K562 (cell line): ENCODE results near the gene YPEL1. TPM values are rescaled to one million over a fixed set of nuclear protein-coding genes. Genes with fewer than 3 reads are reported as not detected.

Experiments used
- ATAC-seq: fragments of 200-7000 bp; cut with Tn5 transposase; 3 replicates; pipeline ENCODE4 v1.9.1; 2020; ENCODE audit warnings: moderate library complexity
- BruUV-seq: library from RNA; stranded (reverse); fragments of 400-500 nt; replicated peaks from 2 replicates; lab custom pipeline; 2021; lab: Mats Ljungman, UMichigan
- CTCF ChIA-PET: fragments of 300-600 bp; formaldehyde crosslinking; extraction: SDS; loops from one replicate; lab custom pipeline; 2021; ENCODE audit warnings: low intra/inter-chr PET ratio; lab: Yijun Ruan, JAX
- POLR2A ChIA-PET: fragments of 300-600, 350-650 bp; sonication (Branson Sonifier 250); formaldehyde crosslinking; extraction: SDS; loops from one replicate; lab custom pipeline; 2021; ENCODE audit warnings: antibody characterized with exemption, inconsistent platforms; lab: Yijun Ruan, JAX
- DNase-seq, 4 experiments: peaks; one replicate each; pipeline versions ENCODE4 v3.0.0 to v3.0.0-alpha.2; 2011 to 2018; ENCODE audit warnings: low spot score in 3 of 4, mixed read lengths in 3 of 4; ENCODE audit errors: extremely low read depth in 1 of 4
- FAIRE-seq: peaks from 2 replicates; lab custom pipeline; 2011; peaks lifted over from hg19 to GRCh38; lab: Jason Lieb, UNC
- H2AFZ ChIP-seq: 2 replicates; pipeline ENCODE4 v1.6.0; 2011; ENCODE audit warnings: low read depth, low read length, control low read depth, inconsistent platforms
- H3K27ac ChIP-seq: fragments of 200-600 bp; 3 replicates; pipeline ENCODE4 v1.8.0; 2011; ENCODE audit warnings: low read depth, mild to moderate bottlenecking, control low read depth, inconsistent platforms, low read length, moderate library complexity, mixed read lengths; ENCODE audit errors: extremely low read depth
- H3K27me3 ChIP-seq, 2 experiments: fragments of 300-600 bp in 1 of 2; 2 replicates in 1 of 2; 3 replicates in 1 of 2; pipeline versions ENCODE4 v1.6.0 to v1.8.0; 2011; ENCODE audit warnings: inconsistent platforms in 2 of 2, low read length in 2 of 2, mild to moderate bottlenecking in 1 of 2, mixed read lengths in 1 of 2, moderate library complexity in 1 of 2; ENCODE audit not compliant: control insufficient read depth in 2 of 2, insufficient read depth in 2 of 2
- H3K36me3 ChIP-seq: fragments of 300-600 bp; 3 replicates; pipeline ENCODE4 v1.8.0; 2011; ENCODE audit warnings: mild to moderate bottlenecking, low read length, inconsistent platforms; ENCODE audit not compliant: control insufficient read depth, insufficient read depth
- H3K4me1 ChIP-seq, 2 experiments: fragments of 200-600 bp in 1 of 2; replicated peaks in 1 of 2; 2 replicates in 1 of 2; 3 replicates in 1 of 2; pipeline versions ENCODE4 v1.5.1 to v1.8.0; 2011; ENCODE audit warnings: inconsistent platforms in 2 of 2, low read length in 2 of 2, mild to moderate bottlenecking in 1 of 2, mixed read lengths in 1 of 2, moderate library complexity in 1 of 2; ENCODE audit not compliant: control insufficient read depth in 2 of 2, insufficient read depth in 2 of 2
- H3K4me2 ChIP-seq: 2 replicates; pipeline ENCODE4 v1.6.1; 2011; ENCODE audit warnings: low read length, control low read depth, inconsistent platforms, mixed read lengths; ENCODE audit not compliant: insufficient read depth
- H3K4me3 ChIP-seq: fragments of 200-600 bp; sonication (generic), shearing (Covaris generic); 2 replicates; pipeline ENCODE4 v1.5.1; 2016; ENCODE audit warnings: control low read depth, inconsistent platforms
- H3K79me2 ChIP-seq: fragments of 200-600 bp; 3 replicates; pipeline ENCODE4 v1.8.0; 2011; ENCODE audit warnings: low read length, inconsistent platforms; ENCODE audit not compliant: control insufficient read depth, insufficient read depth
- H3K9ac ChIP-seq, 2 experiments: 2 replicates each; pipeline versions ENCODE4 v1.6.0 to v1.6.1; 2011; ENCODE audit warnings: low read depth in 2 of 2, low read length in 2 of 2, control low read depth in 1 of 2, inconsistent platforms in 1 of 2, mild to moderate bottlenecking in 1 of 2, mixed read lengths in 1 of 2; ENCODE audit not compliant: insufficient read depth in 1 of 2
- H3K9me1 ChIP-seq: one replicate; pipeline ENCODE4 v1.6.0; 2011; ENCODE audit warnings: inconsistent platforms, mild to moderate bottlenecking, low read length, moderate library complexity; ENCODE audit not compliant: control insufficient read depth, insufficient read depth
- H3K9me3 ChIP-seq: replicated peaks from 2 replicates; pipeline ENCODE4 v1.5.1; 2011; ENCODE audit warnings: low read depth, low read length, inconsistent platforms; ENCODE audit not compliant: control insufficient read depth, insufficient read depth
- H4K20me1 ChIP-seq: replicated peaks from 2 replicates; pipeline ENCODE4 v1.6.1; 2011; ENCODE audit warnings: low read length, inconsistent platforms, mixed read lengths; ENCODE audit not compliant: control insufficient read depth, insufficient read depth
- BRD9 ChIP-seq: fragments of 450-650 bp; IDR thresholded peaks from 2 replicates; pipeline ENCODE4 v1.6.1; 2018; ENCODE audit warnings: low read depth; ENCODE audit not compliant: partially characterized antibody
- ETV6 ChIP-seq, 3 experiments: fragments of 150-350 bp in 1 of 3; sonication (generic) in 1 of 3; formaldehyde crosslinking in 1 of 3; IDR thresholded peaks; 2 replicates each; pipeline versions ENCODE4 v1.6.1 to v1.8.0; 2014 to 2022; ENCODE audit warnings: borderline replicate concordance in 2 of 3, low read depth in 2 of 3, antibody characterized with exemption in 1 of 3, low read length in 1 of 3, mild to moderate bottlenecking in 1 of 3, missing genetic modification reagents in 1 of 3
- JUN ChIP-seq, 2 experiments: sonication (generic) in 1 of 2; formaldehyde crosslinking in 1 of 2; IDR thresholded peaks; 2 replicates each; pipeline versions ENCODE4 v1.6.1 to v1.8.0; 2012 to 2022; ENCODE audit warnings: borderline replicate concordance in 2 of 2, mild to moderate bottlenecking in 2 of 2, improper control_type of control experiment in 1 of 2, low read depth in 1 of 2, low read length in 1 of 2, missing genetic modification reagents in 1 of 2
- JUND ChIP-seq, 2 experiments: IDR thresholded peaks; 2 replicates in 1 of 2; 3 replicates in 1 of 2; pipeline ENCODE4 v1.6.1; 2011; ENCODE audit warnings: borderline replicate concordance in 2 of 2, low read depth in 2 of 2, low read length in 2 of 2, improper control_type of control experiment in 1 of 2, missing biosample characterization in 1 of 2, missing genetic modification characterization in 1 of 2, missing genetic modification reagents in 1 of 2
- NFIX ChIP-seq: fragments of 250-450 bp; sonication (Bioruptor Pico); IDR thresholded peaks from 2 replicates; pipeline ENCODE4 v1.4.0; 2020; ENCODE audit warnings: low read depth, mild to moderate bottlenecking, moderate library complexity
- NR2C1 ChIP-seq, 2 experiments: fragments of 450-650 bp; IDR thresholded peaks; 2 replicates each; pipeline ENCODE4 v1.6.1; 2017; ENCODE audit warnings: mild to moderate bottlenecking in 2 of 2, antibody characterized with exemption in 1 of 2, inconsistent platforms in 1 of 2, missing compliant biosample characterization in 1 of 2, missing genetic modification characterization in 1 of 2
- POLR2AphosphoS2 ChIP-seq: IDR thresholded peaks from 2 replicates; pipeline ENCODE4 v1.6.1; 2012; ENCODE audit warnings: low read length, improper control_type of control experiment
- POU5F1 ChIP-seq: fragments of 150-350 bp; IDR thresholded peaks from 2 replicates; pipeline ENCODE4 v1.6.1; 2014; ENCODE audit warnings: borderline replicate concordance, low read length, low read depth, mild to moderate bottlenecking; ENCODE audit not compliant: partially characterized antibody
- SPI1 ChIP-seq: IDR thresholded peaks from 2 replicates; pipeline ENCODE4 v1.6.1; 2011; ENCODE audit warnings: low read depth, low read length, control low read depth, borderline replicate concordance
- ZC3H11A ChIP-seq: IDR thresholded peaks from 2 replicates; pipeline ENCODE4 v1.6.1; 2012; ENCODE audit warnings: low read depth, low read length, improper control_type of control experiment
- ZFP36 ChIP-seq: fragments of 150-350 bp; IDR thresholded peaks from 2 replicates; pipeline ENCODE4 v1.6.1; 2018; ENCODE audit warnings: low read length, low read depth; ENCODE audit not compliant: partially characterized antibody
- ZKSCAN1 ChIP-seq: fragments of 150-350 bp; IDR thresholded peaks from 2 replicates; pipeline ENCODE4 v1.6.1; 2016; ENCODE audit warnings: low read depth, low read length
- WGBS: fragments of 100-300 bp; shearing (Covaris generic); methylation state at CpG from one replicate; pipeline ENCODE4 v1.1.6; 2016; ENCODE audit warnings: low coverage, mixed read lengths; ENCODE audit not compliant: insufficient coverage; ENCODE audit errors: missing lambda C conversion rate; 5-methylcytosine and 5-hydroxymethylcytosine counted together
- in situ Hi-C: fragments of 300-500 bp; cut with MboI; formaldehyde crosslinking; loops from 4 replicates; pipeline ENCODE4 v1.15.0; 2018; ENCODE audit warnings: inconsistent platforms, mixed read lengths
- intact Hi-C: fragments of 100-400 bp; cut with micrococcal nuclease; formaldehyde crosslinking; loops from 2 replicates; pipeline ENCODE4 v1.14.2; 2022
- polyA plus RNA-seq, 8 experiments: library from polyadenylated mRNA; depleted of rRNA in 4 of 8; stranded (reverse) in 5 of 8; unstranded in 3 of 8; fragments of >200 nt; fragmentation: Nextera tagmentation in 2 of 8; fragmentation: Illumina TruSeq in 1 of 8; extraction: Ambion mirVana in 2 of 8; extraction: Trizol in 1 of 8; gene quantifications; 2 replicates each; pipeline versions ENCODE4 v1.2.1 to v1.2.3, GENCODE V29; 2011 to 2014; ENCODE audit warnings: inconsistent platforms in 1 of 8, missing spikeins in 1 of 8
- total RNA-seq, 7 experiments: library from RNA; depleted of rRNA in 6 of 7; stranded (reverse); fragments of >200 nt in 6 of 7; fragmentation: Illumina TruSeq in 2 of 7; extraction: Trizol in 2 of 7; gene quantifications; 2 replicates each; pipeline versions ENCODE4 v1.2.1 to v1.2.3, GENCODE V29; 2011 to 2021; ENCODE audit warnings: low replicate concordance in 1 of 7
- TF ChIP-seq, protein P1 (sequence below): sonication (generic); formaldehyde crosslinking; IDR thresholded peaks from 2 replicates; pipeline ENCODE4 v1.8.0; 2023; ENCODE audit warnings: mild to moderate bottlenecking, missing genetic modification reagents
- TF ChIP-seq, protein P2 (sequence below), 2 experiments: fragments of 450-650 bp in 1 of 2; sonication (generic) in 1 of 2; formaldehyde crosslinking; conservative IDR thresholded peaks; 2 replicates each; pipeline versions ENCODE4 v1.4.0 to v1.8.1; 2020 to 2022; ENCODE audit warnings: mild to moderate bottlenecking in 1 of 2, missing genetic modification reagents in 1 of 2

YPEL1 gene
- total and polyA plus RNA-seq, 9 of the 15 experiments (the other 6 are each of a cell fraction or from before 2014, with no cell fraction given): 0.07 to 2.2 (median 0.46) TPM

DNA sequence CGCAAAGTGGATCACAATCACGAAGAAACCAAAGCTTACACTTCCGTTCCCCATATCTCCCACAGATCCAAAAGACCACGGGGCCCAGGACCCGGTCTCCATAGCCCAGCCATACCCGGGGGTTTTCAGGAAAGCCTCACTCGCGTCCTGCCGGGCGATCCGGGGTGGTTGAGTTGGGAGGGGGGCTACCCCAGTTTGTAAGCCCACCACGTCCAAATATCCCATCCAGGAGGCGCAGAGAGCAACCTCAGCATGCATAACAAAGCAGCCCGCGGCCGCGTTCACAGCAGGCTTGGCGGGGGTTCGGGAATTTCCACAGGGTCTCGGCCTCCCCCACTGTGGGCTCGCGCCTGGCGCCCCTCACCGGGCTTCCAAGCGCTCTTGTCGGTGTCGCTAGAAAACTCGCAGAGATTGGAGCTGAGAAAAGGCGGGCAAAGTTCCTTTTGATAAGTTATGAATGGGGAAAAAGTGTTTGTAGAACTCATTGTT lies 84.0 kb downstream of the YPEL1 start:
- Histone ChIP-seq H3K9me1 (peaks cover 13% of the 10 kb centered on the region), H3K27me3 (no peaks in the 10 kb centered on the region), H3K79me2 (peaks cover 22% of the 10 kb centered on the region), H3K36me3 (peaks cover 55% of the 10 kb centered on the region), H3K9me3 (no peaks in the 10 kb centered on the region), H3K4me1 (peaks cover 30 to 40% of the 10 kb centered on the region in 2 experiments), H3K4me2 (peak overlapping the region; percentile 85), H3K9ac (peak overlapping the region; percentile 75 to 91), H2AFZ (peak overlapping the region; percentile 81), H3K27ac (peak overlapping the region; percentile 69), H3K4me3 (peak overlapping the region; percentile 47), H4K20me1 (peaks cover 13% of the 10 kb centered on the region)
- BruUV-seq: TSS peak; percentile 88
- DNase-seq: peak in 1 of 4 experiments; percentile 89
- intact Hi-C loops: loop anchor here (1.0 to 10.0 kb wide), 4 partner anchors 8 to 797 kb away; partner anchors contain the start of genes CCDC116, PI4KA, PPIL2 and SNAP29
- peak; percentile 40 for ATAC-seq
- ChIA-PET CTCF (interaction anchor here (0.6 to 1.2 kb wide), 4 partner anchors 14 to 1033 kb away, joined by 3 to 5 read pairs (median 3); partner anchors contain the start of genes PPIL2 and YDJC), POLR2A (interaction anchor here (0.6 to 75.5 kb wide), 13 partner anchors 8 to 701 kb away, joined by 3 to 4622 read pairs (median 4); partner anchors contain the start of genes CCDC116, PPIL2, SDF2L1 and YDJC)
- in situ Hi-C loops: loop anchor here (25.0 kb wide), 1 partner anchor 1314 kb away; no protein-coding TSS in a partner anchor
- FAIRE-seq: no peak
- WGBS: under 1% methylated on average over 29 of the region's 29 CpGs
- no peak for TF ChIP-seq NR2C1 (IDR thresholded peaks at IDR 0.05)
- no peak for TF ChIP-seq NR2C1 (tag; IDR thresholded peaks at IDR 0.05)
- peak; percentile 77 for TF ChIP-seq SPI1
- TF ChIP-seq, protein P1, sequence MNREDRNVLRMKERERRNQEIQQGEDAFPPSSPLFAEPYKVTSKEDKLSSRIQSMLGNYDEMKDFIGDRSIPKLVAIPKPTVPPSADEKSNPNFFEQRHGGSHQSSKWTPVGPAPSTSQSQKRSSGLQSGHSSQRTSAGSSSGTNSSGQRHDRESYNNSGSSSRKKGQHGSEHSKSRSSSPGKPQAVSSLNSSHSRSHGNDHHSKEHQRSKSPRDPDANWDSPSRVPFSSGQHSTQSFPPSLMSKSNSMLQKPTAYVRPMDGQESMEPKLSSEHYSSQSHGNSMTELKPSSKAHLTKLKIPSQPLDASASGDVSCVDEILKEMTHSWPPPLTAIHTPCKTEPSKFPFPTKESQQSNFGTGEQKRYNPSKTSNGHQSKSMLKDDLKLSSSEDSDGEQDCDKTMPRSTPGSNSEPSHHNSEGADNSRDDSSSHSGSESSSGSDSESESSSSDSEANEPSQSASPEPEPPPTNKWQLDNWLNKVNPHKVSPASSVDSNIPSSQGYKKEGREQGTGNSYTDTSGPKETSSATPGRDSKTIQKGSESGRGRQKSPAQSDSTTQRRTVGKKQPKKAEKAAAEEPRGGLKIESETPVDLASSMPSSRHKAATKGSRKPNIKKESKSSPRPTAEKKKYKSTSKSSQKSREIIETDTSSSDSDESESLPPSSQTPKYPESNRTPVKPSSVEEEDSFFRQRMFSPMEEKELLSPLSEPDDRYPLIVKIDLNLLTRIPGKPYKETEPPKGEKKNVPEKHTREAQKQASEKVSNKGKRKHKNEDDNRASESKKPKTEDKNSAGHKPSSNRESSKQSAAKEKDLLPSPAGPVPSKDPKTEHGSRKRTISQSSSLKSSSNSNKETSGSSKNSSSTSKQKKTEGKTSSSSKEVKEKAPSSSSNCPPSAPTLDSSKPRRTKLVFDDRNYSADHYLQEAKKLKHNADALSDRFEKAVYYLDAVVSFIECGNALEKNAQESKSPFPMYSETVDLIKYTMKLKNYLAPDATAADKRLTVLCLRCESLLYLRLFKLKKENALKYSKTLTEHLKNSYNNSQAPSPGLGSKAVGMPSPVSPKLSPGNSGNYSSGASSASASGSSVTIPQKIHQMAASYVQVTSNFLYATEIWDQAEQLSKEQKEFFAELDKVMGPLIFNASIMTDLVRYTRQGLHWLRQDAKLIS (CRISPR knock-in tag): no peak
- no peak for TF ChIP-seq BRD9
- TF ChIP-seq ZFP36: peak; percentile 3
- TF ChIP-seq NFIX (CRISPR knock-in tag): no peak
- peak in 1 of 2 experiments; percentile 19; a peak in 1 of 4 replicates for TF ChIP-seq ETV6 (IDR thresholded peaks at IDR 0.05; ENCODE audit: borderline replicate concordance in 1 of 2, low read depth in 2 of 2, low read length in 1 of 2)
- TF ChIP-seq ETV6 (CRISPR knock-in tag; IDR thresholded peaks at IDR 0.05; ENCODE audit: borderline replicate concordance): no peak
- TF ChIP-seq JUN (IDR thresholded peaks at IDR 0.05; ENCODE audit: borderline replicate concordance, low read depth, low read length): 0 out of 2 replicates have a peak, but pooled peaks have one; percentile 12
- TF ChIP-seq JUN (CRISPR knock-in tag; IDR thresholded peaks at IDR 0.05; ENCODE audit: borderline replicate concordance): no peak
- peak; percentile 45; the same call in 1 of the 2 replicates for TF ChIP-seq POLR2AphosphoS2
- TF ChIP-seq JUND (IDR thresholded peaks at IDR 0.05; ENCODE audit: borderline replicate concordance, low read depth, low read length): 0 out of 2 replicates have a peak, but pooled peaks have one; percentile 1
- no peak for TF ChIP-seq JUND (tag; IDR thresholded peaks at IDR 0.05; ENCODE audit: borderline replicate concordance, low read depth, low read length)
- peak; percentile 17 for TF ChIP-seq POU5F1
- peak; percentile 65 for TF ChIP-seq ZKSCAN1
- TF ChIP-seq, protein P2, sequence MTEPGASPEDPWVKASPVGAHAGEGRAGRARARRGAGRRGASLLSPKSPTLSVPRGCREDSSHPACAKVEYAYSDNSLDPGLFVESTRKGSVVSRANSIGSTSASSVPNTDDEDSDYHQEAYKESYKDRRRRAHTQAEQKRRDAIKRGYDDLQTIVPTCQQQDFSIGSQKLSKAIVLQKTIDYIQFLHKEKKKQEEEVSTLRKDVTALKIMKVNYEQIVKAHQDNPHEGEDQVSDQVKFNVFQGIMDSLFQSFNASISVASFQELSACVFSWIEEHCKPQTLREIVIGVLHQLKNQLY (CRISPR knock-in tag; conservative IDR thresholded peaks at IDR 0.05): peak in 1 of 2 experiments; percentile 92; a peak in 1 of 4 replicates
- TF ChIP-seq ZC3H11A: peak; percentile 76
